Choroid plexus epithelial cell (primary cell): ENCODE results near the gene EVC.
A peak's percentile ranks its signal among the peaks of the same experiment; 100 is the strongest.

Source experiments
- DNase-seq: peaks from one replicate; pipeline ENCODE4 v3.0.0-alpha.2; 2010; ENCODE audit warnings: low read depth
- H3K4me3 ChIP-seq: 2 replicates; pipeline ENCODE4 v1.5.1; 2011; ENCODE audit warnings: low read depth, mild to moderate bottlenecking, control low read depth, low read length, moderate library complexity
- TF ChIP-seq, protein P1 (sequence below): conservative IDR thresholded peaks from 2 replicates; pipeline ENCODE4 v1.5.1; 2011; ENCODE audit warnings: low read depth, mild to moderate bottlenecking, control low read depth, inconsistent platforms, low read length, moderate library complexity

The EVC gene

DNA sequence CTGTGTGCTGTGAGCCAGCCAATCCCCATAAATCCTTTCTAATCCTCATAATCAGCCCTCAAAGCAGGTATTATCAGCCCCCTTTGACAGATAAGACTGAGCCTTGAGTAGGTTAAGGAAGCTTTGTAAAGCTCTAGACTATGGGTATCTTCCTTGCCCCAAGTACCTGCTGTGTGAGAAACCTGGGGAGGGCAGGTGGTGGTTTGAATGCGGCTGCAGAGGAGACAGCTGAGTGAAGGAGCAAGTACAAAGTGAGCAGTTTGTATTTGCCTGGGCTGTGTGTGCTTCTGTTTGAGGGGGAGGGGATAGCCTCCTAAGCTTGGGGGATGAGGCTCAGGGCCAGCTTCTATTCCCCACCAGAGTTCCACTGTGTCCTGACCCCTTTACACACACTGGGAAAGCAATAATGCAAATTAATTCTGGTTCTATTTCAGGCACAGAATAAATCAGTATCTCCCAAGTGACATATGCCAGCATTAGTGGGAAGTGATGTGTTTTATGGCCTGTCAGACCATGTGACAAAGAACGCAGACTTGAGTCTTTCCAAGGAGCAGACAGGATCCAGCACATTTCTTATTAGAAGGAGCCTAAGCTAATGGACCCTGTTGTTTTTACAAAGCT, 63.5 kb downstream of the EVC start:
- no peak for DNase-seq
- no peak overlapping the region for H3K4me3 ChIP-seq
- TF ChIP-seq, protein P1, sequence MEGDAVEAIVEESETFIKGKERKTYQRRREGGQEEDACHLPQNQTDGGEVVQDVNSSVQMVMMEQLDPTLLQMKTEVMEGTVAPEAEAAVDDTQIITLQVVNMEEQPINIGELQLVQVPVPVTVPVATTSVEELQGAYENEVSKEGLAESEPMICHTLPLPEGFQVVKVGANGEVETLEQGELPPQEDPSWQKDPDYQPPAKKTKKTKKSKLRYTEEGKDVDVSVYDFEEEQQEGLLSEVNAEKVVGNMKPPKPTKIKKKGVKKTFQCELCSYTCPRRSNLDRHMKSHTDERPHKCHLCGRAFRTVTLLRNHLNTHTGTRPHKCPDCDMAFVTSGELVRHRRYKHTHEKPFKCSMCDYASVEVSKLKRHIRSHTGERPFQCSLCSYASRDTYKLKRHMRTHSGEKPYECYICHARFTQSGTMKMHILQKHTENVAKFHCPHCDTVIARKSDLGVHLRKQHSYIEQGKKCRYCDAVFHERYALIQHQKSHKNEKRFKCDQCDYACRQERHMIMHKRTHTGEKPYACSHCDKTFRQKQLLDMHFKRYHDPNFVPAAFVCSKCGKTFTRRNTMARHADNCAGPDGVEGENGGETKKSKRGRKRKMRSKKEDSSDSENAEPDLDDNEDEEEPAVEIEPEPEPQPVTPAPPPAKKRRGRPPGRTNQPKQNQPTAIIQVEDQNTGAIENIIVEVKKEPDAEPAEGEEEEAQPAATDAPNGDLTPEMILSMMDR = no peak

DNA sequence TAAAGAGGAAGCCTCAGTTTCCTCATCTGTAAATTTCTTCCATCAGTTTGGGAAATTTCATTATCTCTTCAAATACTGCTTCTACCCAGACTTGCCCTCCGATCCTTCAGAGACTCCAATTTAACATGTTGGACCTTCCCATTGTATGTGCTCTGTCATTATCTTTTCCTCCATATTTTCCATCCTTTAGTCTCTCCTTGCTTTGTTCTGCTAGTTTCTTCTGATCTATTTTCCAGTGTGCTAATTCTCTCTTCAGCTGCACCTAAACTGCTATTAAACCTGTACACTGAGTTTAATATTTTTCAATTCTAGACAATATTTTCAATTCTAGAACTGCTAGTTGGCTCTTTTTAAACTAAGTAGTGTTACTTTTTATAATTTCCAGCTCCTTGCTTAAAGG, 65.5 kb downstream of the EVC start:
- DNase-seq = no peak
- TF ChIP-seq, protein P1 = no peak

DNA sequence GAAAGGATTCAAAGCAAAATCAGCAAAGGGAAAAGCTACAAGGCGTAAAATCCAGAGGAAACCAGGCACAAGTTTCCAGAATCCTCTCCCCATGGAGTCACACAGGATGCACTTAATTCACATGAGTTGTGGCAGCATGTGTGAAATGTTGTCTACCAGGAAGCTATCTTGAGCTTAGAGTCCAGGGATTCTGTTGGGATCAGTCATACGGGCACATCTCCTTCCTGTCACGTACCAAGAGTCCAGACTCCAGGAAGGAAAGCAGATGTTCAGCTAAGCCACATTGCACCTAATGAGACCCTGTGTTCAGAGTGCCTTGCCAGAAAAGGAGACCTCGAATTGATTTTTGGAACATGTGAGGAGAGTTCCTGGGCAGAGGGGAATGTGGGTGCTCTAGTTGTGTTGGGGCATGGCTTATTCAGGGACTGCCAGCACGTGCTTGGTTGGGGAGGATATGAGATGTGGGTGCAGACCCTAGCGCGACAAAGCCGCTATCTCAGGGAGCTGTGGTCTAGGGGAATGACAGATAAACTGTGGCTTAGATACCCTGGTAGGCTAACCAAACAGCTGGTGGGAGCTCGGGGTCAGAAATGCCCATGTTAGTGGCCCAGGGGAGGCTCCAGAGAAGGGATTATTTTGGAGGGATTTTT, 70.0 kb downstream of the EVC start:
- peak; percentile 27 for DNase-seq
- TF ChIP-seq, protein P1 = no peak
- H3K4me3 ChIP-seq = no peak overlapping the region

More for the DNA sequence above, 65.5 kb downstream of the EVC start:
- no peak overlapping the region for H3K4me3 ChIP-seq

DNA sequence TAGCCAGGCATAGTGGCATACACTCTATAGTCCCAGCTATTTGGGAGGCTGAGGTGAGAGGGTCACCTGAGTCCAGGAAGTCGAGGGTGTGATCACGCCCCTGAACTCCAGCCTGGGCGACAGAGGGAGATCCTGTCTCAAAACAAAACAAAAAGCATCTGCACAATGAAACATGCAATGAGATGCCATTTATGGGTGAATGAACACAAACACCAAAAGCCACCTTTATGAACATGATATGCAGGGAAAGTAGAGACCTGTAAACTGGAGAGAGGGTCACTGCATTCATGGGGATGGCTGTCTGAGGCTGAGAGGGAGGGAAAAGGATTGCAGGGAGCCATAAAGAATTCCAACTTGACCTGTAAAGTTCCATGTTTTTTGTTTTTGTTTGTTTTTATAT, 70.7 kb downstream of the EVC start:
- TF ChIP-seq, protein P1 = no peak
- DNase-seq = no peak

DNA sequence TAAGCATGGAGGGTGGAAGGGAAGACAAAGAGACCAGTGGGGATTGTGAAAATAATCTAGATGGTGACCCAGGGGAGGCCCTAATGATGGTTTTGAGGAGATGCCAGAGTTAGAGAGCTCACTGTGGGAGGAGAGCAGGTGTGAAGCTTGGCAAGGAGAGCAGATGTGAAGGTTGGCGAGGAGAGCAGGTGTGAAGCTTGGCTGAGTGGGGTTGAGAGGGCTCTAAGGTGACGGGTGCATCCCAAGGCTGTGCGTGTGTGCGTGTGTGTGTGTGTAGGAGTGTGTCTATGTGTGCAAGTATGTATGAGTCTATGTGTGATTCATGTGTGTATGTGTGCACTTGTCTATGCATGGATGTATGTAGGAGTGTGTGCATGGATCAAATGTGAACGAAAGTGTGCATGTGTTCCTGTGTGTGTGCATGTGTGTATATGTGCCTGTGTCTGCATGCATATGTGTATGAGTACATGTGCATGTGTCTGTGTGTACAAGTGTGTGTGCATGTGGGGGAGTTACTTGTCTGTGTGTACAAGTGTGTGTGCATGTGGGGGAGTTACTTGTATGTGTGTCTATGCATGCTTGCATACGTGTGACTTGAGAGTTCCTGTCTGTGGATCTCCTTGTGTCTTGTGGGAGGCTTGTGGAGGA, 72.0 kb downstream of the EVC start:
- TF ChIP-seq, protein P1 = no peak
- DNase-seq = no peak
- no peak overlapping the region for H3K4me3 ChIP-seq

More for the DNA sequence above, 70.7 kb downstream of the EVC start:
- no peak overlapping the region for H3K4me3 ChIP-seq

DNA sequence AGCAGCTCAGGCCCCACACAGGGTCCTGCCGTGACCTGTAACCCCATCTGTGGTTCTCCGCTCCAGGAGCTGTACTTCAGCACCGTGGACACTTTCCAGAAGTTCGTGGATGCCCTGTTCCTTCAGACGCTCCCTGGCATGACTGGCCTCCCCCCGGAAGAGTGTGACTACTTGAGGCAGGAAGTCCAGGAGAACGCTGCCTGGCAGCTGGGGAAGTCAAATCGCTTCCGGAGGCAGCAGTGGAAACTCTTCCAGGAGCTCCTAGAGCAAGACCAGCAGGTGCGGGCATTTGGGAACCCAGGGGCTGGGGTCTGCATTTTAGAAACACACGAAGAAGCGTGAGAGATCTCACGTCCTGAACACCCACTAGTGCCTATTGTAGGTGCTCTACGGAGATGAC, 72.5 kb downstream of the EVC start:
- DNase-seq = no peak
- TF ChIP-seq, protein P1 = no peak

More for the DNA sequence above, 72.5 kb downstream of the EVC start:
- no peak overlapping the region for H3K4me3 ChIP-seq
